Activated CD4-positive, alpha-beta T cell treated with anti-CD3 and anti-CD28 coated beads, Interleukin-2, Interleukin-6, amounts not matched to agents 100 ng/mL and 50 ng/mL, durations not matched to agents 16 hours and 8 hours (primary cell): ENCODE measurements around the gene MCRIP2.

ENCODE experiments used
- DNase-seq: peaks from one replicate; pipeline ENCODE4 v3.0.0-alpha.2; 2020

MCRIP2 gene

DNA sequence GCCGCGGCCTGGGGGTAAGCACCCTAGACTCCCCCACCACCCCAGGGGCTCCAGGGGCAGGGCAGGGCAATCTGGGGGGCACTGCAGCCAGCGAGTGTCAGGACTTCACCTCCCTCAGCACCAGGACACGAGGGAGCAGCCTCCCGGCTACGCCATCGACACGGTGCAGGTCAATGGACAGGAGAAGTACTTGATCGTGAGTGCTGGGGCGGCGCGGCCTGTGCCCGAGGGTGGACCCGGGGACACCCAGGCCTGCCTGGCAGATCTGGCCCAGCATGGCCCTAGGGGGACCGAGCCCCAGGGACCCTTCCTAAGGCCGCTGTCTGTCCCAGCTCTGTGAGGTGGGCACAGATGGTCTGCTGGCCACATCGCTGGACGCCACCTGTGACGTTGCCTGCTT is 30.7 kb downstream of the MCRIP2 start:
- DNase-seq, result no peak

DNA sequence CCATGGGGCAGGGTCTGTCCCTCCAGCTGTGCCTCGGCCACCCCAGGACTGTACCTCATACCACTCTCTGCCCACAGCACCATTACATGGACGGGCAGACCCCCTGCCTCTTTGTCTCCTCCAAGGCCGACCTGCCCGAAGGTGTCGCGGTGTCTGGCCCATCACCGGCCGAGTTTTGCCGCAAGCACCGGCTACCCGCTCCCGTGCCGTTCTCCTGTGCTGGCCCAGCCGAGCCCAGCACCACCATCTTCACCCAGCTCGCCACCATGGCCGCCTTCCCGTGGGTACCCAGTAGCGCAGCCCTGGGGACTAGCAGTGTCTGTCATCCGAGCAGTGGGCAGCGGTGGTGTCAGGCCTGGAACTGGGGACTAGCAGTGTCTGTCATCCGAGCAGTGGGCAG is 31.2 kb downstream of the MCRIP2 start:
- DNase-seq, result no peak

GRCh38 chr16:673399-673991 is 31.9 kb downstream of the MCRIP2 start:
- no peak for DNase-seq

GRCh38 chr16:674214-674881 is 32.7 kb downstream of the MCRIP2 start:
- no peak for DNase-seq

DNA sequence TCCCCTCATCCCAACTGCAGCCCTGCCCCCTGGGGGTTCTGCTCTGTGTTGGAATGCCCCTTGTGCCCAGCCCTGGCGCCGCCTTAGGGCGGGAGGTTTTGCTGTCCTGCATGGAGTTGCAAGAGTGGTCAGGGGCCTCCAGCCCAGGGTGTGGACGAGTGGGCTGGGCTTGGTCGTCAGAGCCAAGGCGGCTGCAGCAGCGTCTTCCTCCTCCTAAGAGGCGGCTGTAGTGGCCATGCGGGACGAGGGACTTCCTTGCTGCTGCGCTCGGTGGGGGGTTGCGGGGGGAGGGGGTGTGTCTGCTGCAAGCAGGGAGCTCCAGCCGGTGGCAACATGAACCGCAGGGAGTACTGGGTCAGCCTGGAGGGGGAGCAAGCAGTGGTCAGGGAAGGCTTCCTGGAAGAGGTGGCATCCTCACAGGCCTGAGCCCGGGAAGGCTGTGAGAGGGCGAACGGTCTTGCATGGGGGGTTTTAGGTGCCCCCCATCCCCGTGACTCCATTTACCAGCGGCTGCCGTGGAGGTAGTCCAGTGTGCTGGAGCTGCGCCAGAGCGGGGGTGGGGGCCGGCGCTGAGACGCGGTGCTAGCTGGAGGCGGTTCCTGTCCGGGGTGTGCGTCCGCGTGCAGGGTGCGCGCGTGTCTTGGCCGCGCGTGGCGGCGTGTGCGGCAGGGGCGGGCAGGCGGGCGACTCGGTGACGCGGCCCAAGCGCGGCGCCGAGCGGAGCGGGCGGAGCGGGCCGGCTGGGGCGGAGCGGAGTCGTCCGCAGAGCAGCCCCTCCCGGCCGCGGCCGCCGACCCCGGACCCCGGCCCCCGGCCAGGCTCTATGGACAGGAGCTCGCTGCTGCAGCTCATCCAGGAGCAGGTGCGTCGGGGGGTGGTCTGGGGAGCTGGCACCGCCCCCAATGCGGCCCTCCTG is 33.6 kb downstream of the MCRIP2 start, which contains the start of gene RHBDL1:
RHBDL1 (plus strand) TSS at position 704 of the 916 bp plus-strand sequence; CDS start at position 824, 120 bp downstream.
- DNase-seq, result peak; percentile 28

DNA sequence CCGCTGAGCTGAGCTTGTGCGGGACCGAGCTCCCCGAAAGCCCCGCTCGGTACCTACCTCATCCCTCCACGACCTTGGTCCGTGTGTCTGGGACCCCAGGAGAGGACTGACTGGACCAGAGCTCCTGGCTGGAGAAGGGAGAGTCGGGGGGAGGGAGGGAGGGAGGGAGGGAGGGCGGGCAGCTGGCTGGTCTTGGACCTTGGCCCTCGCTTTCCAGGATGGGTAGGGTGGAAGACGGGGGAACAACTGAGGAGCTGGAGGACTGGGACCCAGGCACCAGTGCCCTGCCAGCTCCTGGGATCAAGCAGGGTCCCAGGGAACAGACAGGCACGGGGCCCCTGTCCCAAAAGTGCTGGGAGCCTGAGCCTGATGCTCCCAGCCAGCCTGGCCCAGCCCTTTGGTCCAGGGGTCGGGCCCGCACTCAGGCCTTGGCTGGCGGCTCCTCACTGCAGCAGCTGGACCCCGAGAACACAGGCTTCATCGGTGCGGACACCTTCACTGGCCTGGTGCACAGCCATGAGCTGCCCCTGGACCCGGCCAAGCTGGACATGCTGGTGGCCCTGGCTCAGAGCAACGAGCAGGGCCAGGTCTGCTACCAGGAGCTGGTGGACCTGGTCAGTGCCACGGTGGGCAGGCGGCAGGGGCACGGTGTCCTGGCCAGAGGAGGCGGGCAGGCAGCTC is 34.4 kb downstream of the MCRIP2 start:
- DNase-seq, result no peak

DNA sequence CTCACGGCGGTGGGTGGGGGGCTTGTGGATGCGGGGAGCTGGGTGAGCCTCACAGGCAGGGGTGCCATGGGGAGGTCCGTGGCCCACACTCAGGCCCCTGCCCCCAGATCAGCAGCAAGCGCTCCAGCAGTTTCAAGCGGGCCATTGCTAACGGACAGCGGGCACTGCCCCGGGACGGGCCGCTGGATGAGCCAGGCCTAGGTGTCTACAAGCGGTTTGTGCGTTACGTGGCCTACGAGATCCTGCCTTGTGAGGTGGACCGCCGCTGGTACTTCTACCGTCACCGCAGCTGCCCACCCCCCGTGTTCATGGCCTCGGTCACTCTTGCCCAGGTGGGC is 34.9 kb downstream of the MCRIP2 start:
- no peak for DNase-seq

DNA sequence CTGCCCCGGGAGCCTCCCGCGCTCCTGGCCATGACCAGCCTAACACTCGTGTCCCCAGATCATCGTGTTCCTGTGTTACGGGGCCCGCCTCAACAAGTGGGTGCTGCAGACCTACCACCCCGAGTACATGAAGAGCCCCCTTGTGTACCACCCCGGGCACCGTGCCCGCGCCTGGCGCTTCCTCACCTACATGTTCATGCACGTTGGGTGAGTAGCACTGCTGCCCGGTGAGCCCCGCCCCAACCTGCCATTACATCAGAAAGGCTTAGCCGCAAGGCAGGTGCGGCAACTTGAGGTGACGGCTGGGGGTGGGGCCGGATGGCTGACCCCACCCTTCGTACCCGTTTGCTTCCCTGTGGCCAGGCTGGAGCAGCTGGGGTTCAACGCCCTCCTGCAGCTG is 35.3 kb downstream of the MCRIP2 start:
- no peak for DNase-seq

- DNase-seq, result no peak
Observed at GRCh38 chr16:677316-678190, 35.9 kb downstream of the MCRIP2 start.

- DNase-seq, result no peak
Observed at GRCh38 chr16:678209-678857, 36.7 kb downstream of the MCRIP2 start.

DNA sequence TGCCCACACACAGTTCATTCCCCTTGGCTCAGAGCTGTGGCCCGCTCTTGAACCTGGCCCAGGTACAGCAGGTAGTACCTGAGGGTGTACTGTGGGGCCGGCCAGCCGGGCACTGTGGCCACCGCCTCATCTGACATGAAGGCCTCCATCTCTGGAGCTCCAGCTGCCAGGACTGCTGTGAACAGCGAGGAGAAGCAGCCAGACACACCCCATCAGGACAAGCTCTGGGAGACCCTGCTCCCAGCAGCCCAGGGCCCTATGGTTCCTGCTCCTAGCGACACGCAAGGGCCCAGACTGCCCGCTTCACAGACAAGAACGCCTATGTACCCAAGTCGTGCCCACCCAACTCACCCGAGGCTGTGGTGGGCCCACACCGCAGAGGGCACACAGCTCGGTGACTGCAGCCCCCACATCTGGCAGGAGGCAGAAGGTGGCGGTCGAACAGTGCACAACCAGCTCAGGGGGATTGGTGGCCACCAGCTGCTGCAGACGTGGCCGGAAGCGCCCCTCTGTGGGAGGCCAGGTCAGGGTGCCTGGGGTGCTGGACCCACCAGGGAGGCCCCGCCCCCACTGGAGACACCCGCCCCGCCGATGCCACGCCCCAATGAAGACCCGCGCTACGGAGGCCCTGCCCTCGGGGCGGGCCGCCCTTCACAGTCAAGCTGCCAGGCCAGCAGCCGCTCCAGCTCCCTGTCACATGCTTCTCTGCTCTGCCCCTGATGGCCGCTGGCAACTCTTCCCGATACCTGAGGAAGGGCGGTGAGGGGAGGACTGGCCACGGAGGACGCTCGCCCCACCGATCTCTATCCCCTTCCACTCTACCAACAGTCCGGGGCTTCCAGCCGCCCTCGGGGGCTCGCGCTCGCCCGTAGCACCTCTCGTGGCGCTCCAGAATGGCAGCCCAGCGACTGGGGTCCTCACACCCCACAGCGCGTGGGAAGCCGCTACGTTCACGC is 37.5 kb downstream of the MCRIP2 start:
- DNase-seq, result peak; percentile 75

- peak; percentile 94 for DNase-seq
Observed at GRCh38 chr16:679814-680624, 38.4 kb downstream of the MCRIP2 start, which contains the start of gene STUB1. TSS of gene STUB1 (plus strand) at chr16:680410. CDS start at chr16:680526, 116 bp downstream.

DNA sequence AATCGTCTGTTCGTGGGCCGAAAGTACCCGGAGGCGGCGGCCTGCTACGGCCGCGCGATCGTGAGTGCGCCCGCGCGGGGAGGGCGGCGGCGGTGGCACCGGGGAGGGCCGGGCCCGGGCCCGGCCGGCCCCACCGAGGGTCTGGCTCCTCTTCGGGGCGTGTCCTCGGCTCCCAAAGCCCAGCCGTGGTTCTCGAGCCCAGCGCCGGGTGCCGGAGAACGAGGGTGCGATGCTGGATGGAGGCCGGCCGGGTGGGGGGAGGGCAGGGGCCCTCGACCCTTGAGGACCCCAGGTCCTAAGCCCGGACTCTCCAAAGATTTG is 39.0 kb downstream of the MCRIP2 start:
- no peak for DNase-seq

DNA sequence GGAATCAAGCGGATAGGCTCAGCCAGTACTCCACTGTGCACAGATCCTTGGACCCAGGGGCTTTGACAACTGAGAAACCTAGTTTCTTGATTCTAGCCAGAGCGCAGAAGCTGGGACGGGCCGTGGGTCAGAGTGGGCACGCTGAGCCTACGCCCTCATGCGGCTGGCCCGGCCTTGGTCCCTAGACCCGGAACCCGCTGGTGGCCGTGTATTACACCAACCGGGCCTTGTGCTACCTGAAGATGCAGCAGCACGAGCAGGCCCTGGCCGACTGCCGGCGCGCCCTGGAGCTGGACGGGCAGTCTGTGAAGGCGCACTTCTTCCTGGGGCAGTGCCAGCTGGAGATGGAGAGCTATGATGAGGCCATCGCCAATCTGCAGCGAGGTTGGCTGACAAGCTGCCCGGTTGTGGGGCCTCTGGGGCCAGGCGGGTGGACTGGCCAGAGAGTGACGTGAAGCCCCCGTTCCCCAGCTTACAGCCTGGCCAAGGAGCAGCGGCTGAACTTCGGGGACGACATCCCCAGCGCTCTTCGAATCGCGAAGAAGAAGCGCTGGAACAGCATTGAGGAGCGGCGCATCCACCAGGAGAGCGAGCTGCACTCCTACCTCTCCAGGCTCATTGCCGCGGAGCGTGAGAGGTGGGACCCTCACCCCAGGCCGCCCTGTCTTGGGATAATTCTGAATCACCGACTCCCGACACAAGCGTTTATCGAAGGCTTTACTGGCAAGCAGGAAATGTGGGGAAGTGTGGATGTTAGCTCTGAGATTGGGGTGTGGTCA is 39.5 kb downstream of the MCRIP2 start:
- peak; percentile 34 for DNase-seq

GRCh38 chr16:681746-682427 is 40.3 kb downstream of the MCRIP2 start:
- no peak for DNase-seq

DNA sequence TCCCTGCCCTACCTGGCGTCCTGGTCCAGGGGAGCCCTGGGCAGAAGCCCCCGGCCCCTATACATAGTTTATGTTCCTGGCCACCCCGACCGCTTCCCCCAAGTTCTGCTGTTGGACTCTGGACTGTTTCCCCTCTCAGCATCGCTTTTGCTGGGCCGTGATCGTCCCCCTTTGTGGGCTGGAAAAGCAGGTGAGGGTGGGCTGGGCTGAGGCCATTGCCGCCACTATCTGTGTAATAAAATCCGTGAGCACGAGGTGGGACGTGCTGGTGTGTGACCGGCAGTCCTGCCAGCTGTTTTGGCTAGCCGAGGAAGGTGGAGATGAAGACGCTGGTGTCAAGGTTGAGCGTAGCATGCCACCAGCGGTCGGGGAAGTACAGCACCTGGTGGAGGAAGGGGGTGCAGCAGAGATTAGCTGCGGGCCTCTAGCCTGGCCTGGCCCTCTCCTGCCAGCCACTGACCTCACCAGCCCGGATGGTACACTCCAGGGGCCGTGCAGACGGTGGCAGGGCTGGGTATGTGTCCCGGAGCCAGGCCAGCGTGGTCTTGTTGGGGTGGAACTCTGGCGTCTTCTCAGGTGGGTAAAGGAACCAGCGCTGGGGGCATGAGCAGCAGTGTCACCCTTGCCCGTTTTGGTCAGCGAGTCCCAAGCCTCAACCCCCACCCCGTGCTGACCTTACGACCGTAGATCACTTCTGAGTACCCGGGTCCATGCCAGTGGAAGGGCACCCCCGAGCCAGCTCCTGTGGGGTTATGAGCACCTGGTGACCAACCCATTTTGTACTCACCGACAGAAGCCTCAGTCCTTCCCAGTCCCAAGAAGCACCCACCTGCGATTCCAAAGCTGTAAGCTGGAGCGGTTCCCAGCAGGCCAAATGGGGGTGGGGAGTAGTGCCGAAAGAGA is 41.1 kb downstream of the MCRIP2 start:
- no peak for DNase-seq
